ENCODE results near the gene DDX47.

Gene DDX47

GRCh38 chr12:12813120-12814101 is at the start of gene DDX47:
Gene DDX47 (plus strand): TSS chr12:12813346. CDS start chr12:12813368, 22 bp downstream.
- TF ChIP-seq CTCF (IDR thresholded peaks at IDR 0.05; ENCODE audit: low read depth, low read length): peak; percentile 98
- H3K4me3 ChIP-seq (replicated peaks in 1 of 2; ENCODE audit: low read depth in 2 of 2, low read length in 2 of 2): peak within 1 kb of the TSS; percentile 65 to 74
- peak; percentile 93 to 94 for DNase-seq (ENCODE audit: low read depth in 2 of 2)

GRCh38 chr12:12764824-12765223 is 48.3 kb upstream of the DDX47 start:
- no peak for DNase-seq (ENCODE audit: low read depth in 2 of 2)
- TF ChIP-seq CTCF (IDR thresholded peaks at IDR 0.05; ENCODE audit: low read depth, low read length): no peak
- H3K4me3 ChIP-seq (replicated peaks in 1 of 2; ENCODE audit: low read depth in 2 of 2, low read length in 2 of 2): no peak overlapping the region

- no peak for DNase-seq (ENCODE audit: low read depth in 2 of 2)
- no peak overlapping the region for H3K4me3 ChIP-seq (replicated peaks in 1 of 2; ENCODE audit: low read depth in 2 of 2, low read length in 2 of 2)
- no peak for TF ChIP-seq CTCF (IDR thresholded peaks at IDR 0.05; ENCODE audit: low read depth, low read length)
Observed at GRCh38 chr12:12770262-12770661, 42.9 kb upstream of the DDX47 start.

GRCh38 chr12:12774791-12775190 is 38.4 kb upstream of the DDX47 start:
- H3K4me3 ChIP-seq (replicated peaks in 1 of 2; ENCODE audit: low read depth in 2 of 2, low read length in 2 of 2): no peak overlapping the region
- DNase-seq (ENCODE audit: low read depth in 2 of 2): no peak
- no peak for TF ChIP-seq CTCF (IDR thresholded peaks at IDR 0.05; ENCODE audit: low read depth, low read length)

- no peak overlapping the region for H3K4me3 ChIP-seq (replicated peaks in 1 of 2; ENCODE audit: low read depth in 2 of 2, low read length in 2 of 2)
- DNase-seq (ENCODE audit: low read depth in 2 of 2): peak; percentile 26 to 51
- TF ChIP-seq CTCF (IDR thresholded peaks at IDR 0.05; ENCODE audit: low read depth, low read length): no peak
Observed at GRCh38 chr12:12776261-12776660, 36.9 kb upstream of the DDX47 start.

- H3K4me3 ChIP-seq (replicated peaks in 1 of 2; ENCODE audit: low read depth in 2 of 2, low read length in 2 of 2): no peak overlapping the region
- DNase-seq (ENCODE audit: low read depth in 2 of 2): no peak
- no peak for TF ChIP-seq CTCF (IDR thresholded peaks at IDR 0.05; ENCODE audit: low read depth, low read length)
Observed at GRCh38 chr12:12777092-12777491, 36.1 kb upstream of the DDX47 start.

Measured in cardiac fibroblast (primary cell).